Esophagus (tissue), 2 donors: Measurements from ENCODE around the gene BHLHE23. TPM values are rescaled to one million over a fixed set of nuclear protein-coding genes. Genes with fewer than 3 reads are reported as not detected.

Experiments used
- H3K27ac ChIP-seq, 2 donors: one replicate each; pipeline ENCODE4 v1.5.1; 2013; ENCODE audit warnings: low read depth in 2 of 2, mild to moderate bottlenecking in 2 of 2, inconsistent platforms in 1 of 2, low read length in 1 of 2, moderate library complexity in 1 of 2
- H3K27me3 ChIP-seq, 2 donors: one replicate each; pipeline ENCODE4 v1.6.1; 2013; ENCODE audit warnings: low read length in 2 of 2, control low read depth in 1 of 2, mild to moderate bottlenecking in 1 of 2; ENCODE audit not compliant: insufficient read depth in 2 of 2, control insufficient read depth in 1 of 2
- H3K36me3 ChIP-seq, 2 donors: one replicate each; pipeline ENCODE4 v1.6.1; 2013; ENCODE audit warnings: low read length in 1 of 2; ENCODE audit not compliant: control insufficient read depth in 2 of 2, insufficient read depth in 2 of 2
- H3K4me1 ChIP-seq, 2 donors: one replicate each; pipeline ENCODE4 v1.6.1; 2013; ENCODE audit warnings: low read length in 1 of 2; ENCODE audit not compliant: control insufficient read depth in 2 of 2, insufficient read depth in 2 of 2
- H3K4me3 ChIP-seq, 2 donors: one replicate each; pipeline ENCODE4 v1.5.1; 2013; ENCODE audit warnings: low read length in 2 of 2, mild to moderate bottlenecking in 2 of 2, low read depth in 1 of 2, moderate library complexity in 1 of 2
- H3K9me3 ChIP-seq, 2 donors: one replicate each; pipeline ENCODE4 v1.6.1; 2013; ENCODE audit warnings: mild to moderate bottlenecking in 2 of 2, low read depth in 1 of 2, low read length in 1 of 2, moderate library complexity in 1 of 2; ENCODE audit not compliant: control insufficient read depth in 2 of 2, insufficient read depth in 1 of 2
- WGBS, 2 donors: extraction: QIAGEN DNeasy Blood & Tissue Kit; methylation state at CpG; one replicate each; pipeline ENCODE4 v1.1.7; 2013; 5-methylcytosine and 5-hydroxymethylcytosine counted together
- polyA plus RNA-seq, 2 donors: library from polyadenylated mRNA; stranded (reverse); fragments of 200-250 nt; gene quantifications; one replicate each; pipeline ENCODE4 v1.2.3, GENCODE V29; 2013
- donor health status: healthy with polysubstance abuse.
- donor health status: Bipolar disorder and iron deficiency.

Gene BHLHE23
- polyA plus RNA-seq, 2 donors, result not detected

DNA sequence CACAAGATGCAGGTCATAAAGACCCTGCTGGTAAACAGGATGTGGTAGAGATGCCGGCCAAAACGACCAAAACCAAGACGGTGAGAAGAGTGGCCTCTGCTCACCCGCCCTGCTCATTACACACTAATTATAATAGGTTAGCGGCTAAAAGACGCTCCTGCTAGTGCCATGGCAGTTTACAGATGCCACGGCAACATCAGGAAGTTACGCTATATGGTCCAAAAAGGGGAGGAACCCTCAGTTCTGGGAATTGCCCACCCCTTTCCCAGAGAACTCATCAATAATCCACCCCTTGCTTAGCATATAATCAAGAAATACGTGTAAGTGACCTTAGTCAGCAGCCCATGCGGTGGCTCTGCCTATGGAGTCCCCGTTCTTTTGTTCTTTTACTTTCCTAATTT, 17.6 kb downstream of the BHLHE23 start:
- no peaks in the 10 kb centered on the region for H3K9me3 ChIP-seq
- H3K36me3 ChIP-seq, result no peaks in the 10 kb centered on the region
- H3K27me3 ChIP-seq, result no peaks in the 10 kb centered on the region
- H3K27ac ChIP-seq, result no peak overlapping the region
- no peak overlapping the region for H3K4me3 ChIP-seq
- no peaks in the 10 kb centered on the region for H3K4me1 ChIP-seq
- WGBS, 2 donors, result 51% methylated on average over 11 of the region's 11 CpGs

DNA sequence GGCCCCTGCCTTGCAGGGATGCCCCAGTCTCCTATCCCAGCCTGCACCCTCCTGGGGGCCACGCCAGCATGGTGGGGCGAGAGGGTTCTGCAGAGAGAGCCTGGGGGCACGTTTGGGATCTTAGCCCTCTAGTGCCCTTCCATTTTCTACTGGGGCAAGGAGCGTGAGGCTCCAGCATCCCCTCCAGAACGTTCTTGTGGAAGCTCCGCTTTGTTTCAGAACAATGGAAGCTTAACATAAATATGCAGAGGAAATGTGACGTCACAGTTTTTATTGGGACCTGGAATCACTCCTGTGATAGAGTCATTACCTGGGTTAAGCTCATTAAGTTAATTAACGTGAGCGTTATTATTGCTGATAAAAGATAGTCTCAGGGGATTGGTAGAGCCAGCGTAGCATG, 19.6 kb downstream of the BHLHE23 start:
- H3K4me1 ChIP-seq, result no peaks in the 10 kb centered on the region
- H3K9me3 ChIP-seq, result no peaks in the 10 kb centered on the region
- H3K27me3 ChIP-seq, result no peaks in the 10 kb centered on the region
- 47 to 52% methylated on average over 10 of the region's 10 CpGs for WGBS, 2 donors
- H3K36me3 ChIP-seq, result no peaks in the 10 kb centered on the region
- no peak overlapping the region for H3K4me3 ChIP-seq
- H3K27ac ChIP-seq, result no peak overlapping the region

DNA sequence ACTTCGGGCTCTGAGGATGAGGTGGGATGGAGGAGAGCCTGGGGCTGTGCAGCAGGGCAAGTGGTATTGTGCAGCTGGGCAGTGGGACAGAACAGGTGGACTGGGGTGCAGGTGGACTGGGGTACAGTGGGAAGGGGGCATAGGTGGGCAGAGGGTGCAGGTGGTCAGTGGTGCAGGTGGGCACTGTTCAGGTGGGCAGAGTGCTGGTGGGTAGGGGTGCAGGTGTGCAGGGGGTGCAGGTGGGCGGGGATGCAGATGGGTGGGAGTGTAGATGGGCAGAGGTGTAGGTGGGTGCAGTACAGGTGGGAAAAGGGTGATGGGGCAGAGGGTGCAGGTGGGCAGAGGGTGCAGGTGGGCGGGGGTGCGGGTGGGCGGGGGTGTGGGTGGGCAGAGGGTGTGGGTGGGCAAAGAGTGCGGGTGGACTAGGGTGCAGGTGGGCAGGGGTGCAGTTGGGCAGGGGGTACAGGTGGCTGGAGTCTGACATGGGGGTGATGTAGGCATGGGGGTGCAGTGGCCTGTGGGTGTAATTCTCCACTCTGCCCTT, 20.4 kb downstream of the BHLHE23 start:
- H3K27me3 ChIP-seq, result peaks cover 0 to 2% of the 10 kb centered on the region in 2 donors
- H3K27ac ChIP-seq, result no peak overlapping the region
- no peaks in the 10 kb centered on the region for H3K4me1 ChIP-seq
- WGBS, 2 donors, result 73 to 85% methylated on average over 6 of the region's 6 CpGs
- H3K9me3 ChIP-seq, result no peaks in the 10 kb centered on the region
- no peaks in the 10 kb centered on the region for H3K36me3 ChIP-seq
- no peak overlapping the region for H3K4me3 ChIP-seq

DNA sequence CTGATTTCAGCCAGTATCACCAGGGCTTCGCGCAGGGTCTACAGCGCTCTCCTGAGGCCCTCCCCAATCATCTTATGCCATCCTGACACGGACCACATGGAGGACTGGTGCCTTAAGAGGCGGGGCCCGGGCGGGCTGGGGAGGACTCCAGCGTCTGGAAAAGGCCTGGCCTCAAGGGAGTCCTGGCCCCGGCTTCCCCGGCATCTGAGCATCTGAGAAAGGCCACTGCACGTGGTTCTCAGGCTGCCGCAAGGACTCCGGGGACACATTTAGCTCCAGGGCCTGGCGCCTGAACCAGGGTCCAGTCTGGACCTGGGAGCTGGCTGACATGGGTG, 21.4 kb downstream of the BHLHE23 start:
- 57 to 68% methylated on average over 14 of the region's 14 CpGs for WGBS, 2 donors
- no peaks in the 10 kb centered on the region for H3K36me3 ChIP-seq
- H3K27me3 ChIP-seq, result peaks cover 0 to 3% of the 10 kb centered on the region in 2 donors
- H3K4me1 ChIP-seq, result no peaks in the 10 kb centered on the region
- no peak overlapping the region for H3K27ac ChIP-seq
- H3K9me3 ChIP-seq, result no peaks in the 10 kb centered on the region
- no peak overlapping the region for H3K4me3 ChIP-seq

DNA sequence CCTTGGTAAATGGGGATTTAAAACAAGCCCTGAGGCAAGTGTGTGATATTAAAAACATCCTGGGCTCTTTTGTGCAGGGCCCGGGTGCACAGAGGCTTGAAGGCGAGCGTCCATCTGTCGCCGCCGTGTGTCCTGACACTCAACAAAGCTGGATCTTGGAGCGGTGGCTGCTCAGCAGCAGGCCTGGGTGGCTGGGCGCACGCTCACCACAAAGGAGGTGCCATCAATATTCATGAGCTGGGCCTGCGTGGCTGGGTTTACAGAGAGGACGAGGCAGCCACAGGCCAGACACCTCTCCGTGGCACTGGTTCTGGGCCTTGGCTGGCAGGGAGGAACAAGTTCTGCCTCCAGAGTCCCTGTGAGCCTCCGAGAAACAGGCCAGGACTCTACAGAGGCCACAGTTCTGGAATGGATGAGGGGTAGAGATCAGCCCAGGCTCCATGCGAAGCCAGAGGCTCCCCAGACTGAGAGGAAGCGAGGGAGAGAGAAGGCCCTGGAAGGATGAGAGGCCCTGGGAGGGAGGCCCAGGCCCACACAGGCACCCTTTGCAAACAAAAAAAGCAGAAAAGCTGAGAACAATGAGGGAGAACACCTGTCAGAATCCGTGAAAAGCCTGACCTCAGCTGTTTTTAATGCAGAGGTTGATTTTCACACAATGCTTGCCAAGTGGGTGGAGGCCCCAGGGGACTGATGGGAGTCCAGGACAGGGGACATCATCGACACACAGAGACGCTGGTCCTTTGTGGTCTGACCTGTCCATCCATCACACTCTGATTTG, 21.9 kb downstream of the BHLHE23 start:
- no peak overlapping the region for H3K4me3 ChIP-seq
- peaks cover 0 to 5% of the 10 kb centered on the region in 2 donors for H3K27me3 ChIP-seq
- no peaks in the 10 kb centered on the region for H3K4me1 ChIP-seq
- 70 to 71% methylated on average over 18 of the region's 18 CpGs for WGBS, 2 donors
- H3K9me3 ChIP-seq, result no peaks in the 10 kb centered on the region
- no peak overlapping the region for H3K27ac ChIP-seq
- H3K36me3 ChIP-seq, result no peaks in the 10 kb centered on the region

DNA sequence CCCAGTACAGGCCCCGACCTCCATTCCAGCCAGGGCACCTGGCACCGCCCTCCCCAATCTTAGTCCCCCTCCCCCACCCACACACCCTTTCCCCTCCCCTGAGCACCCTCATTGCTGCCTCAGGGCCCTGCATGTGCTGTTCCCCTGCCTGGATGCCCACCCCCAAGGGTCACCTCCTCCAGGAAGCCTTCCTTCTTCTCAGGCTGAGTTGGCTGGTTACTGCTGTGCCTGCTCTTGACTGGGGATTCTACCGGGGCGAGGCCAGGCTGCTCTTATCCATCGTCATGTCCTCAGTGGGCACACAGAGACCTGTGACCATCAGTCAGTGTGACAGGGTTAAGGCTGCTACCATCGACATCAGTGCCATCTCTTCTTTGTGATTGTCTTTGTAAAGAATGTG, 23.6 kb downstream of the BHLHE23 start:
- WGBS, 2 donors, result 78 to 81% methylated on average over 6 of the region's 6 CpGs

DNA sequence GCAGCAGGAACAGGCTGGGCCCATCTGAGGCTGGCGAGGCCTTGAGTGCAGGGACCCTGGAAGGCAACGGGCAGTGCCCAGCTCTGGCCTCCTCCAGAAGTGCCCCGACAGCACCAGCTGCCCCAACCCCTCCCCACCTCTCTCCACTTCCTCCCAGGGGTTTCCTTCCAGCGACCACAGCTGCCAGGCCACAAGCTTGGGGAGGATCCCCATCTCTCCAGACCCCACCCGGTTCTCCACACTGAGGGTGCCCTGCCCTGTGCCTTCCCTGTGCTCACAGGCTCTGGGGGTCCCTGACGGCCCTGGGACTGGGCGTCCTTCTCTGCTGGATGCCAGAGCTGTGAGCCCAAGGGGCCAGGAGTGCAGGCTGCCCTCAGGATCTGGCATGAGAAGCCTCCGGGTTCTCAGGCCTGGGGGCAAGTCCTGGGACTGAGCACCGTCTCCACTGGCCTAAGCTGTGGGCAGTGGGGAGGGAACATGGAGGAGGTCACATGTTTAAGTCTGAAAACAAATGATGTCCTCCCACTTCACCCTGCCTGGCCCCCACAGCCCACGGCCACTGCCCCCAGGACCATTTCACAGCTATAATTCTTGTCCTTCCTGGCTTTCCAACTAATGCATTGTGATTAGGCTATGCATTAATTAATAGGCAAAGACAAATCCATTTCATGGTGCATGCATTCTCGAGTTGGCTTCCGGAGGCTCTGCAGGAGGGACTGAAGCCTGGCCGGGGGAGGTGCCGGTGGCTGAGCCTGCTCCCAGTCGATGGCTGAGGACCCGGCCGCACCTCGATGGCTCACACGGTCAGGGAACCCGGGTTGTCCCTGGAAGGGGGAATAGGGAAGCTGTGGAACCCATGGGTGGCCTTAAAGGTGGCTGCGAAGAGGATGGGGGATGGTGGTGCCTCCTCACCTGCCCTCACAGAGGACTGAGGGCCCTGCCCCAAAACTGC, 24.4 kb downstream of the BHLHE23 start:
- no peaks in the 10 kb centered on the region for H3K36me3 ChIP-seq
- no peak overlapping the region for H3K27ac ChIP-seq
- no peaks in the 10 kb centered on the region for H3K4me1 ChIP-seq
- no peak overlapping the region for H3K4me3 ChIP-seq
- peaks cover 0 to 2% of the 10 kb centered on the region in 2 donors for H3K9me3 ChIP-seq
- peaks cover 0 to 9% of the 10 kb centered on the region in 2 donors for H3K27me3 ChIP-seq
- 56 to 63% methylated on average over 20 to 21 of the region's 21 CpGs for WGBS, 2 donors

More for the DNA sequence above, 23.6 kb downstream of the BHLHE23 start:
- Histone ChIP-seq H3K9me3 (no peaks in the 10 kb centered on the region), H3K27me3 (peaks cover 0 to 9% of the 10 kb centered on the region in 2 donors), H3K27ac (no peak overlapping the region), H3K4me3 (no peak overlapping the region), H3K4me1 (no peaks in the 10 kb centered on the region), H3K36me3 (no peaks in the 10 kb centered on the region)

DNA sequence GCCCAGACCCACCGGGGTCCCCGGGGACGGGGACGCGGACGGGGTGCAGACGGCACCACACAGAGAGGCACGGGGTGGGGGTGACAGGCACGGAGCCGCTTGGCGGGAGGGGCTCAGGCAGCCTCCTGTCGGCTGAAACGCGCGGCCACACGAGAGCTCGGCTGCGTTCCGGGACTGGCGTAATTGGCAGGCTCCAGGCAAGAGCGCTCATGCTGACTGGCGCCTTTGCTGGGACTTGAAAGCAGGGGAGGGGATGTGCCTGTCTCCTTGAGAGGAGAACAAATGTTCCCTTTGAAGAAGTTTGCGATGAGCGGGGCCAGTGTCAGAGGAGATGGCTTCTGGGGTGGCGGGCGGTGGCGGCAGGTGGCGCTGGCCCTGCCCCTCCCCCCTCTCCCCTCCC, 25.8 kb downstream of the BHLHE23 start:
- Histone ChIP-seq H3K4me1 (no peaks in the 10 kb centered on the region), H3K27me3 (peaks cover 0 to 9% of the 10 kb centered on the region in 2 donors), H3K4me3 (no peak overlapping the region), H3K9me3 (peaks cover 0 to 2% of the 10 kb centered on the region in 2 donors), H3K36me3 (no peaks in the 10 kb centered on the region), H3K27ac (no peak overlapping the region)
- WGBS, 2 donors, result 18 to 23% methylated on average over 27 to 28 of the region's 28 CpGs

DNA sequence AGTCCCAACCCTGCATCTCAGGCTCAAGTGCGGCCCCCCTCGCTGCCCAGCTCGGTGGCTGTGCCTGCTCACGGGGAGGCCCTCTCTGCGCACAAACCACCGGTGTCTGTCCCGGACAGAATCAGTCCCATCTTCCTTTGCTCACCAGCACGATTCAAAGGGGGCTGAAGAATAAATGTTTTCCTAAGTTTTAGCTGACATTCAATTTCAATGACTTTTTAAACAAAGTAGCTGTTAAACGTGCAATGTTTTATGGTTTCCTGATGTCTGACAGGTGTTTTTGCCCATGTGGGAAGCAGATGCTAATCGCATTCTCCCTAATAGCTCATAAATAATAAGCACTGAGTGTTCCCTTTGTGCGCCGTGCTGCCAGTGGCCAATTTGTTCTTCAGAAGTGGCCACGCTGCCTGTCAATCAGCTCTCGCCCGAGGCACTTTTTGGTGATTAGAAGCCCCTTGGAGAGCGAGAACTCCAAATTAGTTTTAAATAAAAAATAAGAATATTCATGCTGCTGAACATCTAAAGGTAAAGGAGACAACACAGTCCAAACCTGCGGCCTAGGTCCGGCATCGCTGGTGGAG, 26.3 kb downstream of the BHLHE23 start:
- 41 to 44% methylated on average over 19 of the region's 19 CpGs for WGBS, 2 donors

More for the DNA sequence above, 26.3 kb downstream of the BHLHE23 start:
- Histone ChIP-seq H3K4me1 (no peaks in the 10 kb centered on the region), H3K27me3 (peaks cover 0 to 9% of the 10 kb centered on the region in 2 donors), H3K9me3 (peaks cover 0 to 2% of the 10 kb centered on the region in 2 donors), H3K27ac (no peak overlapping the region), H3K36me3 (no peaks in the 10 kb centered on the region), H3K4me3 (no peak overlapping the region)
